GM12878 (cell line): Measurements from ENCODE around the gene PUM2. TPM values are rescaled to one million over a fixed set of nuclear protein-coding genes. Genes with fewer than 3 reads are reported as not detected.

Experiments used
- ATAC-seq: fragments of 200-7000 bp; cut with Tn5 transposase; 3 replicates; pipeline ENCODE4 v1.9.1; 2020; ENCODE audit warnings: mild to moderate bottlenecking, moderate library complexity
- BruUV-seq: library from RNA; stranded (reverse); fragments of 400-500 nt; replicated peaks from 2 replicates; lab custom pipeline; 2021; lab: Mats Ljungman, UMichigan
- CTCF ChIA-PET: fragments of 300-600 bp; sonication (Branson Sonifier 250); formaldehyde crosslinking; extraction: SDS; loops from one replicate; lab custom pipeline; 2021; ENCODE audit warnings: inconsistent platforms; lab: Yijun Ruan, JAX
- POLR2A ChIA-PET: fragments of 350-600 bp; formaldehyde crosslinking; extraction: SDS; loops from one replicate; lab custom pipeline; 2021; ENCODE audit warnings: inconsistent platforms; lab: Charles Lee
- RAD21 ChIA-PET: fragments of 300-600 bp; sonication (Branson Sonifier 250); formaldehyde crosslinking; loops from one replicate; lab custom pipeline; 2023; ENCODE audit warnings: antibody characterized with exemption; ENCODE audit not compliant: unreplicated experiment; lab: Charles Lee
- SMC1A ChIA-PET: fragments of 300-600 bp; sonication (Branson Sonifier 250); formaldehyde crosslinking; loops from one replicate; lab custom pipeline; 2023; ENCODE audit not compliant: unreplicated experiment, uncharacterized antibody; lab: Charles Lee
- DNase-seq: peaks from one replicate; pipeline ENCODE4 v3.0.0-alpha.2; 2011; ENCODE audit warnings: low read depth, low spot score
- FAIRE-seq: peaks from 3 replicates; lab custom pipeline; 2011; peaks lifted over from hg19 to GRCh38; lab: Jason Lieb, UNC
- H2AFZ ChIP-seq: 2 replicates; pipeline ENCODE4 v1.6.0; 2011; ENCODE audit warnings: low read depth, low read length, control low read depth; ENCODE audit not compliant: control insufficient read depth
- H3K27ac ChIP-seq: 2 replicates; pipeline ENCODE4 v1.5.1; 2011; ENCODE audit warnings: control low read depth; ENCODE audit not compliant: control insufficient read depth, insufficient read depth
- H3K27me3 ChIP-seq, 2 experiments: replicated peaks in 1 of 2; 2 replicates each; pipeline versions ENCODE4 v1.6.0 to v1.6.1; 2011; ENCODE audit warnings: low read length in 1 of 2; ENCODE audit not compliant: control insufficient read depth in 2 of 2, insufficient read depth in 2 of 2
- H3K36me3 ChIP-seq, 2 experiments: 2 replicates each; pipeline ENCODE4 v1.5.1; 2011; ENCODE audit warnings: low read length in 1 of 2; ENCODE audit not compliant: control insufficient read depth in 2 of 2, insufficient read depth in 2 of 2
- H3K4me1 ChIP-seq: 2 replicates; pipeline ENCODE4 v1.6.1; 2011; ENCODE audit warnings: mild to moderate bottlenecking, low read length, moderate library complexity, mixed read lengths; ENCODE audit not compliant: control insufficient read depth, insufficient read depth
- H3K4me2 ChIP-seq: 2 replicates; pipeline ENCODE4 v1.6.0; 2011; ENCODE audit warnings: control low read depth; ENCODE audit not compliant: control insufficient read depth, insufficient read depth
- H3K4me3 ChIP-seq: fragments of 200-600 bp; sonication (generic); 2 replicates; pipeline ENCODE4 v1.5.1; 2016
- H3K79me2 ChIP-seq: 2 replicates; pipeline ENCODE4 v1.6.0; 2011; ENCODE audit warnings: low read length; ENCODE audit not compliant: control insufficient read depth, insufficient read depth
- H3K9ac ChIP-seq: 2 replicates; pipeline ENCODE4 v1.8.0; 2011; ENCODE audit warnings: low read length, control low read depth, mixed read lengths; ENCODE audit not compliant: control insufficient read depth, insufficient read depth
- H3K9me3 ChIP-seq: replicated peaks from 3 replicates; pipeline ENCODE4 v1.5.1; 2011; ENCODE audit warnings: mild to moderate bottlenecking, low read length; ENCODE audit not compliant: control insufficient read depth, insufficient read depth
- H4K20me1 ChIP-seq: 2 replicates; pipeline ENCODE4 v1.6.0; 2011; ENCODE audit not compliant: control insufficient read depth, insufficient read depth
- ETV6 ChIP-seq, 2 experiments: fragments of 450-650 bp in 1 of 2; IDR thresholded peaks in 1 of 2; conservative IDR thresholded peaks in 1 of 2; 2 replicates each; pipeline ENCODE4 v1.6.1; 2014; ENCODE audit warnings: antibody characterized with exemption in 1 of 2, borderline replicate concordance in 1 of 2, low read depth in 1 of 2, mild to moderate bottlenecking in 1 of 2, moderate library complexity in 1 of 2
- NRF1 ChIP-seq: conservative IDR thresholded peaks from 2 replicates; pipeline ENCODE4 v1.6.1; 2011; ENCODE audit warnings: mild to moderate bottlenecking, low read depth, low read length, improper control_type of control experiment
- POLR2AphosphoS5 ChIP-seq: IDR thresholded peaks from 2 replicates; pipeline ENCODE4 v1.6.1; 2011; ENCODE audit warnings: mild to moderate bottlenecking, low read length, inconsistent platforms
- RB1 ChIP-seq: fragments of 450-650 bp; formaldehyde crosslinking; IDR thresholded peaks from 2 replicates; pipeline ENCODE4 v1.6.1; 2017; ENCODE audit warnings: mild to moderate bottlenecking, borderline replicate concordance
- RCOR1 ChIP-seq: conservative IDR thresholded peaks from 2 replicates; pipeline ENCODE4 v1.6.1; 2012; ENCODE audit warnings: low read depth, low read length, improper control_type of control experiment
- SRF ChIP-seq, 2 experiments: IDR thresholded peaks; 2 replicates each; pipeline ENCODE4 v1.6.1; 2011; ENCODE audit warnings: low read depth in 2 of 2, low read length in 2 of 2, mild to moderate bottlenecking in 1 of 2, moderate library complexity in 1 of 2
- TARDBP ChIP-seq: IDR thresholded peaks from 2 replicates; pipeline ENCODE4 v1.6.1; 2016; ENCODE audit warnings: borderline replicate concordance
- YY1 ChIP-seq: IDR thresholded peaks from 2 replicates; pipeline ENCODE4 v1.6.1; 2011; ENCODE audit warnings: low read depth, mild to moderate bottlenecking, low read length
- ZNF274 ChIP-seq: IDR thresholded peaks from one replicate; pipeline ENCODE4 v1.8.0; 2011; ENCODE audit not compliant: insufficient read length, insufficient read depth
- WGBS: methylation state at CpG from one replicate; pipeline ENCODE4 v1.1.6; 2016; ENCODE audit warnings: low lambda C conversion rate; ENCODE audit not compliant: insufficient replicate concordance, insufficient coverage; ENCODE audit errors: missing lambda C conversion rate; 5-methylcytosine and 5-hydroxymethylcytosine counted together
- in situ Hi-C: fragments of 300-500 bp; cut with MboI; formaldehyde crosslinking; loops from 9 replicates; pipeline ENCODE4 v1.14.3; 2018; ENCODE audit warnings: mixed read lengths
- intact Hi-C: fragments of 100-400 bp; cut with micrococcal nuclease; formaldehyde crosslinking; loops from one replicate; pipeline ENCODE4 v1.14.2; 2022; ENCODE audit not compliant: unreplicated experiment
- polyA plus RNA-seq, 11 experiments: library from polyadenylated mRNA; depleted of rRNA in 4 of 11; unstranded in 6 of 11; stranded (reverse) in 5 of 11; fragments of >200 nt; fragmentation: Nextera tagmentation in 4 of 11; fragmentation: Illumina TruSeq in 1 of 11; extraction: Ambion mirVana in 4 of 11; extraction: Trizol in 1 of 11; gene quantifications; 1 replicate in 1 of 11; 2 replicates in 10 of 11; pipeline versions ENCODE4 v1.2.1 to v1.2.3, GENCODE V29; 2011 to 2016; ENCODE audit warnings: inconsistent platforms in 2 of 11, missing spikeins in 2 of 11, low read depth in 1 of 11
- total RNA-seq, 4 experiments: library from RNA; depleted of rRNA in 3 of 4; stranded (reverse); fragments of >200 nt in 3 of 4; fragmentation: Illumina TruSeq in 1 of 4; extraction: Trizol in 1 of 4; gene quantifications; 2 replicates each; pipeline versions ENCODE4 v1.2.1 to v1.2.3, GENCODE V29; 2013 to 2021
- TF ChIP-seq, protein P1 (sequence below): IDR thresholded peaks from 2 replicates; pipeline ENCODE4 v1.6.1; 2011; ENCODE audit warnings: low read depth, mild to moderate bottlenecking, low read length, moderate library complexity, borderline replicate concordance; ENCODE audit errors: extremely low read depth
- TF ChIP-seq, protein P2 (sequence below): IDR thresholded peaks from 2 replicates; pipeline ENCODE4 v1.6.1; 2011; ENCODE audit warnings: low read depth, low read length, improper control_type of control experiment, borderline replicate concordance
- TF ChIP-seq, protein P3 (sequence below): fragments of 450-650 bp; conservative IDR thresholded peaks from 2 replicates; pipeline ENCODE4 v1.6.1; 2017; ENCODE audit warnings: mild to moderate bottlenecking, moderate library complexity

PUM2 gene
- total and polyA plus RNA-seq, 10 of the 15 experiments (the other 5 are each of a cell fraction or from before 2014, with no cell fraction given): 14.5 to 87.6 (median 29.4) TPM

DNA sequence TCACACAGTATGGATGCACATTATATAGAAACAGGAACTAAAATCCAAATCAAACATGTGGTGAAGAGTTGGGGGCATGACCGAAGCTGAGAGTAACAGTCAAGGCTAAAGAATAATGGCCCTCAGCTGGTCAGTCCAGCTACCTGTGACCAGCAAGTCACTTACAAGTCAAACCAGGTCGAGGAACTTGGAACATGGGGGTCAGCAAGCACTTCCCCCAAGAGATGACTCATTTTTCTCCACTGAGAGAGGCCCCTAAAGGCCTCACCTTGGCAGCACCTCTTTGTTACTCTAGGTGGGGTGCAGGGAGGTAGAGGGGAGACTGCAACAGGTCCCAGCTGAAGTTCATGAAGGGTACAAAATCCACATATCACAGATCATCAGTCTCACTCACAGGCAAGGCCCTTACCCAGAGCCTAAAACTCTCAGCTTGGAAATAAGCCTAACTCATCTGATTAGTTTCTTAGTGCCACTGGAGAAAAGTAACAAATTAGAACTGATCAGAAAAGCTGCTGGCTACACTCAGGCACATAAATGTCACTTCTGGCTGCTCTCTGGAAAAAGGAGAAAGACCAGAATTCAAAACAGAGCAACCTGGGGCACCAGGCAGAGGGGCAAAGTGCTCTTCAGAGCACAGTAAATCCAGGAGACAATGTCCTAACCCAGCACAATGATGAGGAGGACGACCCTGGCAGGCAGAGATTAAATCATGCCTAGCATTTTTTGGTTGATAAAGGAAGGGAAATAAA is 129.7 kb downstream of the PUM2 start:
- H3K4me1 ChIP-seq: peaks cover 37% of the 10 kb centered on the region
- no peaks in the 10 kb centered on the region for H3K9me3 ChIP-seq
- RAD21 ChIA-PET: interaction anchor here (1.0 to 7.0 kb wide), 10 partner anchors 9 to 171 kb away, joined by 3 to 156 read pairs (median 31); no protein-coding TSS in a partner anchor
- in situ Hi-C loops (no loop called here), intact Hi-C loops (no loop called here)
- peaks cover 47% of the 10 kb centered on the region for H3K79me2 ChIP-seq
- H4K20me1 ChIP-seq: no peaks in the 10 kb centered on the region
- FAIRE-seq: no peak
- BruUV-seq: no TSS peak
- ATAC-seq: no peak
- H3K27me3 ChIP-seq: no peaks in the 10 kb centered on the region
- peak overlapping the region; percentile 47; the same call in 1 of the 2 replicates for H3K4me2 ChIP-seq
- POLR2A ChIA-PET: interaction anchor here (1.0 to 3.8 kb wide), 5 partner anchors 8 to 76 kb away, joined by 3 to 38 read pairs (median 7); no protein-coding TSS in a partner anchor
- 47% methylated on average over 3 of the region's 3 CpGs for WGBS
- H2AFZ ChIP-seq: no peak overlapping the region
- H3K27ac ChIP-seq: peak overlapping the region; percentile 74
- SMC1A ChIA-PET: interaction anchor here (1.2 to 9.6 kb wide), 7 partner anchors 11 to 82 kb away, joined by 3 to 191 read pairs (median 12); no protein-coding TSS in a partner anchor
- no peak overlapping the region for H3K4me3 ChIP-seq
- TF ChIP-seq, protein P1, sequence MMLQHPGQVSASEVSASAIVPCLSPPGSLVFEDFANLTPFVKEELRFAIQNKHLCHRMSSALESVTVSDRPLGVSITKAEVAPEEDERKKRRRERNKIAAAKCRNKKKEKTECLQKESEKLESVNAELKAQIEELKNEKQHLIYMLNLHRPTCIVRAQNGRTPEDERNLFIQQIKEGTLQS: no peak
- TF ChIP-seq POLR2AphosphoS5 (no peak), ZNF274 (no peak), ETV6 (conservative IDR thresholded peaks at IDR 0.05 in 1 of 2, IDR thresholded peaks at IDR 0.05 in 1 of 2; ENCODE audit: borderline replicate concordance in 1 of 2, low read depth in 1 of 2) (no peak), NRF1 (no peak), YY1 (no peak), SRF (IDR thresholded peaks at IDR 0.05; ENCODE audit: low read depth in 2 of 2, low read length in 2 of 2) (no peak), RCOR1 (no peak), TARDBP (no peak), RB1 (no peak)
- TF ChIP-seq, protein P2, sequence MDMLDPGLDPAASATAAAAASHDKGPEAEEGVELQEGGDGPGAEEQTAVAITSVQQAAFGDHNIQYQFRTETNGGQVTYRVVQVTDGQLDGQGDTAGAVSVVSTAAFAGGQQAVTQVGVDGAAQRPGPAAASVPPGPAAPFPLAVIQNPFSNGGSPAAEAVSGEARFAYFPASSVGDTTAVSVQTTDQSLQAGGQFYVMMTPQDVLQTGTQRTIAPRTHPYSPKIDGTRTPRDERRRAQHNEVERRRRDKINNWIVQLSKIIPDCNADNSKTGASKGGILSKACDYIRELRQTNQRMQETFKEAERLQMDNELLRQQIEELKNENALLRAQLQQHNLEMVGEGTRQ: no peak
- TF ChIP-seq, protein P3, sequence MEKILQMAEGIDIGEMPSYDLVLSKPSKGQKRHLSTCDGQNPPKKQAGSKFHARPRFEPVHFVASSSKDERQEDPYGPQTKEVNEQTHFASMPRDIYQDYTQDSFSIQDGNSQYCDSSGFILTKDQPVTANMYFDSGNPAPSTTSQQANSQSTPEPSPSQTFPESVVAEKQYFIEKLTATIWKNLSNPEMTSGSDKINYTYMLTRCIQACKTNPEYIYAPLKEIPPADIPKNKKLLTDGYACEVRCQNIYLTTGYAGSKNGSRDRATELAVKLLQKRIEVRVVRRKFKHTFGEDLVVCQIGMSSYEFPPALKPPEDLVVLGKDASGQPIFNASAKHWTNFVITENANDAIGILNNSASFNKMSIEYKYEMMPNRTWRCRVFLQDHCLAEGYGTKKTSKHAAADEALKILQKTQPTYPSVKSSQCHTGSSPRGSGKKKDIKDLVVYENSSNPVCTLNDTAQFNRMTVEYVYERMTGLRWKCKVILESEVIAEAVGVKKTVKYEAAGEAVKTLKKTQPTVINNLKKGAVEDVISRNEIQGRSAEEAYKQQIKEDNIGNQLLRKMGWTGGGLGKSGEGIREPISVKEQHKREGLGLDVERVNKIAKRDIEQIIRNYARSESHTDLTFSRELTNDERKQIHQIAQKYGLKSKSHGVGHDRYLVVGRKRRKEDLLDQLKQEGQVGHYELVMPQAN: no peak
- H3K36me3 ChIP-seq: no peaks in the 10 kb centered on the region
- CTCF ChIA-PET: interaction anchor here (1.2 to 7.5 kb wide), 5 partner anchors 14 to 117 kb away, joined by 3 to 284 read pairs (median 4); no protein-coding TSS in a partner anchor
- no peak for DNase-seq
- no peak overlapping the region; the same call in 1 of the 2 replicates for H3K9ac ChIP-seq
